H1 (cell line): ENCODE measurements around the gene UBE2G2. TPM values are rescaled to one million over a fixed set of nuclear protein-coding genes. Genes with fewer than 3 reads are reported as not detected.

Source experiments
- CHD7 ChIP-seq: fragments of 300-600 bp; sonication (generic); IDR thresholded peaks from 2 replicates; pipeline ENCODE4 v1.7.1; 2012; ENCODE audit warnings: low read length, moderate library complexity, mild to moderate bottlenecking, inconsistent platforms; ENCODE audit not compliant: insufficient replicate concordance
- KDM1A ChIP-seq: fragments of 200-600, 300-600 bp; sonication (generic); IDR thresholded peaks from 2 replicates; pipeline ENCODE4 v1.7.1; 2016; ENCODE audit warnings: mild to moderate bottlenecking, low read length, borderline replicate concordance
- ZNF274 ChIP-seq: IDR thresholded peaks from 2 replicates; pipeline ENCODE4 v1.7.0; 2012; ENCODE audit warnings: low read length, borderline replicate concordance; ENCODE audit errors: extremely low read depth
- polyA plus RNA-seq, 7 experiments: library from polyadenylated mRNA; depleted of rRNA in 3 of 7; stranded (reverse) in 5 of 7; unstranded in 2 of 7; fragments of >200 nt in 5 of 7; fragments of 200-250 nt in 2 of 7; gene quantifications; 1 replicate in 5 of 7; 2 replicates in 1 of 7; 4 replicates in 1 of 7; pipeline versions ENCODE4 v1.2.1 to v1.2.3, GENCODE V29; 2011 to 2013; ENCODE audit warnings: missing spikeins in 2 of 7, mixed read lengths in 2 of 7
- total RNA-seq: library from RNA; stranded (reverse); fragmentation: NEBNext Ultra II Directional; extraction: Animal tissue kit (Norgen Biotek cat#: 25700); gene quantifications from 2 replicates; pipeline ENCODE4 v1.2.1, GENCODE V29; 2021

The UBE2G2 gene
- total and polyA plus RNA-seq, 2 of the 8 experiments (the other 6 are each of a cell fraction or from before 2014, with no cell fraction given): 96.3 to 101 TPM

GRCh38 chr21:44849616-44850130 is 48.1 kb upstream of the UBE2G2 start (continued):
- no peak for TF ChIP-seq CHD7
- TF ChIP-seq ZNF274: no peak
- no peak for TF ChIP-seq KDM1A
